ENCODE results near the gene EFEMP2.

DNA sequence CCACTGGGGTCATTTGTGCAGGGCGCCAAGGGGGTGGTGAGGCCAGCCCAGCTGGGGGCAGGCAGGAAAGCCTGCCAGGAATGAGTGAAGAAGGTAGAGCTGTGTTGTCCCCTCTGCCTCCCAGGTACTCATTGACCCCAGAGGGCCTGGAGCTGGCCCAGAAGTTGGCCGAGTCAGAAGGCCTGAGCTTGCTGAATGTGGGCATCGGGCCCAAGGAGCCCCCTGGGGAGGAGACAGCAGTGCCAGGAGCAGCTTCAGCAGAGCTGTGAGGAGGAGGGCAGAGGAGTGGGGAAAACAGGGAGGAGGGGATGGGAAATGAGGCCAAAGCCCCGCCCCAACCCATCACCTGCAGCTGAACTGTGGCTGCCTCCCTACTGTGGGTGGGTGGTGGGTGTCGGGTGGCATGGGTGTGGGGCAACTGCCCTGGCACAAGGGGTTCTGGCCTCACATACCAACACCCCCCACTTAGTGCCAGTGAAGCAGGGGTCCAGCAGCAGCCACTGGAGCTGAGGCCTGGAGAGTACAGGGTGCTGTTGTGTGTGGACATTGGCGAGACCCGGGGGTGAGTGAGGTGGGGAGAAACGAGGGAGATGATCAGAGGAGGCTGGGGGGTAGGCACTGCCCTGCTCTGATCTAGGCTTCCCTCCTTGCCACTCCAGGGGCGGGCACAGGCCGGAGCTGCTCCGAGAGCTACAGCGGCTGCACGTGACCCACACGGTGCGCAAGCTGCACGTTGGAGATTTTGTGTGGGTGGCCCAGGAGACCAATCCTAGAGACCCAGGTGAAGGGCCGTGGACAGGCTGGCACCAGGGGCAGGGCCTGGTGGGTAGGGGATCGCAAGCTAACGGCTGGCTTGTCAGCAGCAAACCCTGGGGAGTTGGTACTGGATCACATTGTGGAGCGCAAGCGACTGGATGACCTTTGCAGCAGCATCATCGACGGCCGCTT, 9.4 kb downstream of the EFEMP2 start:
- TF ChIP-seq EZH2phosphoT487 (IDR thresholded peaks at IDR 0.05; ENCODE audit: unreplicated experiment) (no peak), JUNB (IDR thresholded peaks at IDR 0.05; ENCODE audit: unreplicated experiment) (no peak), POLR2AphosphoS5 (IDR thresholded peaks at IDR 0.05; ENCODE audit: low read depth) (no peak), CREB1 (CRISPR knock-in tag; IDR thresholded peaks at IDR 0.05; ENCODE audit: low read depth) (no peak), ZNF114 (CRISPR knock-in tag; IDR thresholded peaks at IDR 0.05) (no peak), NANOG (IDR thresholded peaks at IDR 0.05; ENCODE audit: borderline replicate concordance) (no peak), EZH2 (IDR thresholded peaks at IDR 0.05; ENCODE audit: low read depth, unreplicated experiment) (no peak), ZNF331 (CRISPR knock-in tag; IDR thresholded peaks at IDR 0.05; ENCODE audit: low read depth) (no peak), STAT1 (IDR thresholded peaks at IDR 0.05; ENCODE audit: unreplicated experiment) (no peak)
- TF ChIP-seq, protein P1, sequence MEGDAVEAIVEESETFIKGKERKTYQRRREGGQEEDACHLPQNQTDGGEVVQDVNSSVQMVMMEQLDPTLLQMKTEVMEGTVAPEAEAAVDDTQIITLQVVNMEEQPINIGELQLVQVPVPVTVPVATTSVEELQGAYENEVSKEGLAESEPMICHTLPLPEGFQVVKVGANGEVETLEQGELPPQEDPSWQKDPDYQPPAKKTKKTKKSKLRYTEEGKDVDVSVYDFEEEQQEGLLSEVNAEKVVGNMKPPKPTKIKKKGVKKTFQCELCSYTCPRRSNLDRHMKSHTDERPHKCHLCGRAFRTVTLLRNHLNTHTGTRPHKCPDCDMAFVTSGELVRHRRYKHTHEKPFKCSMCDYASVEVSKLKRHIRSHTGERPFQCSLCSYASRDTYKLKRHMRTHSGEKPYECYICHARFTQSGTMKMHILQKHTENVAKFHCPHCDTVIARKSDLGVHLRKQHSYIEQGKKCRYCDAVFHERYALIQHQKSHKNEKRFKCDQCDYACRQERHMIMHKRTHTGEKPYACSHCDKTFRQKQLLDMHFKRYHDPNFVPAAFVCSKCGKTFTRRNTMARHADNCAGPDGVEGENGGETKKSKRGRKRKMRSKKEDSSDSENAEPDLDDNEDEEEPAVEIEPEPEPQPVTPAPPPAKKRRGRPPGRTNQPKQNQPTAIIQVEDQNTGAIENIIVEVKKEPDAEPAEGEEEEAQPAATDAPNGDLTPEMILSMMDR (conservative IDR thresholded peaks at IDR 0.05; ENCODE audit: low read depth in 2 of 2), result no peak
- TF ChIP-seq, protein P2, sequence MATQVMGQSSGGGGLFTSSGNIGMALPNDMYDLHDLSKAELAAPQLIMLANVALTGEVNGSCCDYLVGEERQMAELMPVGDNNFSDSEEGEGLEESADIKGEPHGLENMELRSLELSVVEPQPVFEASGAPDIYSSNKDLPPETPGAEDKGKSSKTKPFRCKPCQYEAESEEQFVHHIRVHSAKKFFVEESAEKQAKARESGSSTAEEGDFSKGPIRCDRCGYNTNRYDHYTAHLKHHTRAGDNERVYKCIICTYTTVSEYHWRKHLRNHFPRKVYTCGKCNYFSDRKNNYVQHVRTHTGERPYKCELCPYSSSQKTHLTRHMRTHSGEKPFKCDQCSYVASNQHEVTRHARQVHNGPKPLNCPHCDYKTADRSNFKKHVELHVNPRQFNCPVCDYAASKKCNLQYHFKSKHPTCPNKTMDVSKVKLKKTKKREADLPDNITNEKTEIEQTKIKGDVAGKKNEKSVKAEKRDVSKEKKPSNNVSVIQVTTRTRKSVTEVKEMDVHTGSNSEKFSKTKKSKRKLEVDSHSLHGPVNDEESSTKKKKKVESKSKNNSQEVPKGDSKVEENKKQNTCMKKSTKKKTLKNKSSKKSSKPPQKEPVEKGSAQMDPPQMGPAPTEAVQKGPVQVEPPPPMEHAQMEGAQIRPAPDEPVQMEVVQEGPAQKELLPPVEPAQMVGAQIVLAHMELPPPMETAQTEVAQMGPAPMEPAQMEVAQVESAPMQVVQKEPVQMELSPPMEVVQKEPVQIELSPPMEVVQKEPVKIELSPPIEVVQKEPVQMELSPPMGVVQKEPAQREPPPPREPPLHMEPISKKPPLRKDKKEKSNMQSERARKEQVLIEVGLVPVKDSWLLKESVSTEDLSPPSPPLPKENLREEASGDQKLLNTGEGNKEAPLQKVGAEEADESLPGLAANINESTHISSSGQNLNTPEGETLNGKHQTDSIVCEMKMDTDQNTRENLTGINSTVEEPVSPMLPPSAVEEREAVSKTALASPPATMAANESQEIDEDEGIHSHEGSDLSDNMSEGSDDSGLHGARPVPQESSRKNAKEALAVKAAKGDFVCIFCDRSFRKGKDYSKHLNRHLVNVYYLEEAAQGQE (IDR thresholded peaks at IDR 0.05; ENCODE audit: unreplicated experiment), result no peak
- TF ChIP-seq, protein P3, sequence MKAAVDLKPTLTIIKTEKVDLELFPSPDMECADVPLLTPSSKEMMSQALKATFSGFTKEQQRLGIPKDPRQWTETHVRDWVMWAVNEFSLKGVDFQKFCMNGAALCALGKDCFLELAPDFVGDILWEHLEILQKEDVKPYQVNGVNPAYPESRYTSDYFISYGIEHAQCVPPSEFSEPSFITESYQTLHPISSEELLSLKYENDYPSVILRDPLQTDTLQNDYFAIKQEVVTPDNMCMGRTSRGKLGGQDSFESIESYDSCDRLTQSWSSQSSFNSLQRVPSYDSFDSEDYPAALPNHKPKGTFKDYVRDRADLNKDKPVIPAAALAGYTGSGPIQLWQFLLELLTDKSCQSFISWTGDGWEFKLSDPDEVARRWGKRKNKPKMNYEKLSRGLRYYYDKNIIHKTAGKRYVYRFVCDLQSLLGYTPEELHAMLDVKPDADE (IDR thresholded peaks at IDR 0.05), result no peak
- TF ChIP-seq, protein P4, sequence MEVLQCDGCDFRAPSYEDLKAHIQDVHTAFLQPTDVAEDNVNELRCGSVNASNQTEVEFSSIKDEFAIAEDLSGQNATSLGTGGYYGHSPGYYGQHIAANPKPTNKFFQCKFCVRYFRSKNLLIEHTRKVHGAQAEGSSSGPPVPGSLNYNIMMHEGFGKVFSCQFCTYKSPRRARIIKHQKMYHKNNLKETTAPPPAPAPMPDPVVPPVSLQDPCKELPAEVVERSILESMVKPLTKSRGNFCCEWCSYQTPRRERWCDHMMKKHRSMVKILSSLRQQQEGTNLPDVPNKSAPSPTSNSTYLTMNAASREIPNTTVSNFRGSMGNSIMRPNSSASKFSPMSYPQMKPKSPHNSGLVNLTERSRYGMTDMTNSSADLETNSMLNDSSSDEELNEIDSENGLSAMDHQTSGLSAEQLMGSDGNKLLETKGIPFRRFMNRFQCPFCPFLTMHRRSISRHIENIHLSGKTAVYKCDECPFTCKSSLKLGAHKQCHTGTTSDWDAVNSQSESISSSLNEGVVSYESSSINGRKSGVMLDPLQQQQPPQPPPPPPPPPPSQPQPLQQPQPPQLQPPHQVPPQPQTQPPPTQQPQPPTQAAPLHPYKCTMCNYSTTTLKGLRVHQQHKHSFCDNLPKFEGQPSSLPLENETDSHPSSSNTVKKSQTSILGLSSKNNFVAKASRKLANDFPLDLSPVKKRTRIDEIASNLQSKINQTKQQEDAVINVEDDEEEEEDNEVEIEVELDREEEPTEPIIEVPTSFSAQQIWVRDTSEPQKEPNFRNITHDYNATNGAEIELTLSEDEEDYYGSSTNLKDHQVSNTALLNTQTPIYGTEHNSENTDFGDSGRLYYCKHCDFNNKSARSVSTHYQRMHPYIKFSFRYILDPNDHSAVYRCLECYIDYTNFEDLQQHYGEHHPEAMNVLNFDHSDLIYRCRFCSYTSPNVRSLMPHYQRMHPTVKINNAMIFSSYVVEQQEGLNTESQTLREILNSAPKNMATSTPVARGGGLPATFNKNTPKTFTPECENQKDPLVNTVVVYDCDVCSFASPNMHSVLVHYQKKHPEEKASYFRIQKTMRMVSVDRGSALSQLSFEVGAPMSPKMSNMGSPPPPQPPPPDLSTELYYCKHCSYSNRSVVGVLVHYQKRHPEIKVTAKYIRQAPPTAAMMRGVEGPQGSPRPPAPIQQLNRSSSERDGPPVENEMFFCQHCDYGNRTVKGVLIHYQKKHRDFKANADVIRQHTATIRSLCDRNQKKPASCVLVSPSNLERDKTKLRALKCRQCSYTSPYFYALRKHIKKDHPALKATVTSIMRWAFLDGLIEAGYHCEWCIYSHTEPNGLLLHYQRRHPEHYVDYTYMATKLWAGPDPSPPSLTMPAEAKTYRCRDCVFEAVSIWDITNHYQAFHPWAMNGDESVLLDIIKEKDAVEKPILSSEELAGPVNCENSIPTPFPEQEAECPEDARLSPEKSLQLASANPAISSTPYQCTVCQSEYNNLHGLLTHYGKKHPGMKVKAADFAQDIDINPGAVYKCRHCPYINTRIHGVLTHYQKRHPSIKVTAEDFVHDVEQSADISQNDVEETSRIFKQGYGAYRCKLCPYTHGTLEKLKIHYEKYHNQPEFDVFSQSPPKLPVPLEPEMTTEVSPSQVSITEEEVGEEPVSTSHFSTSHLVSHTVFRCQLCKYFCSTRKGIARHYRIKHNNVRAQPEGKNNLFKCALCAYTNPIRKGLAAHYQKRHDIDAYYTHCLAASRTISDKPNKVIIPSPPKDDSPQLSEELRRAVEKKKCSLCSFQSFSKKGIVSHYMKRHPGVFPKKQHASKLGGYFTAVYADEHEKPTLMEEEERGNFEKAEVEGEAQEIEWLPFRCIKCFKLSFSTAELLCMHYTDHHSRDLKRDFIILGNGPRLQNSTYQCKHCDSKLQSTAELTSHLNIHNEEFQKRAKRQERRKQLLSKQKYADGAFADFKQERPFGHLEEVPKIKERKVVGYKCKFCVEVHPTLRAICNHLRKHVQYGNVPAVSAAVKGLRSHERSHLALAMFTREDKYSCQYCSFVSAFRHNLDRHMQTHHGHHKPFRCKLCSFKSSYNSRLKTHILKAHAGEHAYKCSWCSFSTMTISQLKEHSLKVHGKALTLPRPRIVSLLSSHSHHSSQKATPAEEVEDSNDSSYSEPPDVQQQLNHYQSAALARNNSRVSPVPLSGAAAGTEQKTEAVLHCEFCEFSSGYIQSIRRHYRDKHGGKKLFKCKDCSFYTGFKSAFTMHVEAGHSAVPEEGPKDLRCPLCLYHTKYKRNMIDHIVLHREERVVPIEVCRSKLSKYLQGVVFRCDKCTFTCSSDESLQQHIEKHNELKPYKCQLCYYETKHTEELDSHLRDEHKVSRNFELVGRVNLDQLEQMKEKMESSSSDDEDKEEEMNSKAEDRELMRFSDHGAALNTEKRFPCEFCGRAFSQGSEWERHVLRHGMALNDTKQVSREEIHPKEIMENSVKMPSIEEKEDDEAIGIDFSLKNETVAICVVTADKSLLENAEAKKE (CRISPR knock-in tag; IDR thresholded peaks at IDR 0.05), result no peak

Measured in GM23338 (cell line).